Measurements from ENCODE around the gene OR8B12.
"Not testable (repeated sequence)": the region's sequence is repeated elsewhere in the genome, so short reads cannot be mapped to it uniquely, and the experiment has no call there.

OR8B12 gene

GRCh38 chr11:124519850-124520549 is 23.5 kb downstream of the OR8B12 start:
- no peak for DNase-seq

DNA sequence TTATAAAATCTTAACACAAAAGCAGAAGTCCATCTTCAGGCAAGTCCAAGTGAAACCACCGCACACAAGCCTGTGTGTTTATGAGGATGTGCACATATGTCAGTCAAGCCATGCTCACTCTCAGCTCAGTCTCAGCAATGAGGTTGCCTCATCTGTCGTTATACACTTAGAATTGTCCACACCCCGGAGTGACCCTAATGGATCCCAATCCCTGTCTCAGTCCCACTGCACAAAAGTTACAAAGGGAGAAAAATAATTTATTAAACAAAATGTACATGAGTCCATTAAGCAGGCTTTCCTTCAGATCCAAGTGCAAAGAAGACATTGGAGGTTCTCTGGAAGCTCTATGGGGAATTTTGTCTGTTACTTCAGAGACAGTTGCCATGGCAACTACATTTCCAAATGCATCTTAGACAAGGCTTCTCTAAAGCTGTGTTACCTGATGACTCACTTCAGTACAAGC is 24.4 kb downstream of the OR8B12 start:
- DNase-seq: no peak

DNA sequence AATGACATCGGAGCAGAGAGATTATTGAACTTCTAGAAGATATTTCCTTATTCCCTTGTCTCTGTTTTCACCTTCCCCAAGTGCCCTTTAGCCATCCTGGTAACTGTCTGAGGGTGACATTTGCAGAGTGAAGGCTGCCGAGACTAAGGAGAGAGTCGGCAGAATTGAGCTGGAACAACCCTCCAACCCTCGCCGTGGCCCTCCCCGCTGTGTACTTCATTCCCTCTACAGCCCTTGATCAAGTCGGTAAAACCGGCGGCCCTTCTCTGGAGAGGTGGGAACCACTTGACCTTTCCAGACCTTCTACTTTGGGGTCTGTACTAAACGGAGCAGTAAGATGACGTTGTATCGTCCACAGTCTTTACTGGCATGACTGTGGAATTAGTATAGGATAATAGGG is 26.1 kb downstream of the OR8B12 start:
- DNase-seq: no peak

GRCh38 chr11:124514675-124515074 is 28.8 kb downstream of the OR8B12 start:
- DNase-seq: not testable (repeated sequence)

- DNase-seq: no peak
Observed at GRCh38 chr11:124514131-124514530, 29.3 kb downstream of the OR8B12 start.

DNA sequence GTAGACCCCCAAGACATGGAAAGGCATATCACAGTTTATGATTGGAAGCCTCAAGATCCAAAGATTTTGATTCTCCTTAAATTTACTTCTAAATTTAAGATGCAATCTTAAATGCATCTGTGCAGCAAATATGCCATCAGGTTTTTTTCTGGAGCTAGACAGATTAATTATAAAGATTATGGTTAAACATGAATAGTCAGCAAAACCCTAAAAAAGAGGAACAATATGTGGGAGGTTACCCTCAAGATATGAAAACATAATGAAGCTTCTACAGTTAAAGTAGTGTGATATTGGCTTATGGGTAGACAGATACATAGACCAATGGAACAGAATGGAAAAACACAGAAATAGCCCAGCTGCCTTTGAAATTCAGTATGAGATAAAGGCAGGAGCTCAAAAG is 31.7 kb downstream of the OR8B12 start:
- DNase-seq: no peak

DNA sequence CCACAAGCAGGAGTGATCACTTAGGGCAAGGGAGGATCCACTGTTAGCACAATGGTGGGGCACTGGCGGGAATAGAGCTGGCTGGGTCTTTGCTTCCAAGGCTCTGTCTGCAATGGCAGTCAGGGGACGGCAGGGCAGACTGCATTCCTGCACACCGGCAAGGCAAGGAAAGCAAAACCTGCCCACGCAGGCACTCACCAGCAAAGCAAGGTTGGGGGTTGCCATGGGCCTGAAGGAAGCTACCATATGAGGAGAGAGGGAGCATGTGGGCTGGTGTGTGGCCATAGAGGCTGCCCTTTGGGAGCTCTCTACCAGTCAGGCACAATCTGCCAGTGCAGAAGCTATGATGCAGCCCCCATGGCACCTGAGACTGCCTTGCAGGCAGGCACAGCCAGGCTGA is 33.2 kb downstream of the OR8B12 start:
- no peak for DNase-seq

DNA sequence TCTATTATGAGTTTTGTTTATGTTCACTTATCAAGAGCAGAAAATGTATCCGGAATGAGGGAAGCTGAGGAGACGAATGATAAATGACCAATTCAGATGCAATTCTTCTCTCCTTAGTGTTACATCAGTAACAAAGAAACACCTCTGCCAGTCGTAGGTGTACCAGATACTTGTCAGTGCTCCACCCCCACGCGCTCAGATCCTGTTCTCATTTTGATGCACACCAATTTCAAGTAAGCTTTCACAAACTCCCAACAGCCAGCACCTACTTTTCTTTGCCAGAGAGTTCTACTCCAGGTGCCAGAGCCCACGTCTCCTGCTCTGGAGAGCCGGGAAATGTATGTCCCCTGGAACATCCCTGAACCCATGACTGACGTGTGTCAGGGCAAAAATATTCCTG is 43.7 kb downstream of the OR8B12 start:
- no peak for DNase-seq

- no peak for DNase-seq
Observed at GRCh38 chr11:124493016-124493655, 50.3 kb downstream of the OR8B12 start.
